ENCODE measurements around the gene CDYL.

CDYL gene

DNA sequence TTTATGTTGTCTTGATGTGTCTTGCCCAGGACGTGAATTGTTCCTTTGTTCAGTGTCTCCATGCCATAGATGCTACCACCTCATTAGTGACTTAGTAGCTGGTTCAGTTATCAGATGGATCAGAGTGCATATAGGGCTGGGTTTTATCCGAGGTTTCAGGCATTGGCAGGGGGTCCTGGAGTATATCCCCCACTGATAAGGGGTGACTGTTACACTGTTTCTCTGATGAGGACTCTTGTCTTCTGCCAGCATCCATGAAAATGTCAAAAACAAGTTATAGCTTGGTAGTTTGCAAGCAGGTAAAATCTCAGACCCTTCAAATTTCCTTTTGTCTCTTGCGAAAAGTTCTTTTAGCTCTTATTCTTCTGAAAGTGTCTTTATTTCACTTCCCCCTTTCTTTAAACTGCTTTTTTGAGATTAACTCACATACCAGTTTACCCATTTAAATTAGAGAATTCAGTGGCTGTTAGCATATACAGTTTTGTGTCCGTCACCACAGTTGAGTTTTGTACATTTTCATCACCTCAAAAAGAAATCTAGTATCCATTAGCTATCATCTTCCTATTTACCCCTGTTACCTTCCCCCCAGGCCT lies 109.2 kb downstream of the CDYL start:
- no peak for DNase-seq (ENCODE audit: low spot score)

DNA sequence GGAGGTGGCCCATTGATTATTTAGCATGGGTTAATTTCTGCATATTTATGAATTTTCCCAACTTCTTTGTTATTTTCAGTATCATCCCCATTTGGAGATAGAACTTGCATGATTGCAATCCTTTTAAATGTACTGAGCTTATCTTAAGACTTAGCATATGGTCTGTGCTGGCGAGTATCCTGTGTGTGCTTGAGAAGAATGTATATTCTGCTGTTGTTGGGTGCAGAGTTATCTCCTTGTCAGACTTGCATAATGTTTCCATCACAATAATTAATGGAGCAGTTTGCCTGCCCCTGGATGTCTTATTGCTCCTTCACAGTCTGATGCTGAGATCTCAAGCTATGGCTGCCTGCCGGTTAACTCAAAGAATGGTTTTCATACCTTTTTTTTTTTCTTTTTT lies 112.6 kb downstream of the CDYL start:
- DNase-seq (ENCODE audit: low spot score) = no peak

DNA sequence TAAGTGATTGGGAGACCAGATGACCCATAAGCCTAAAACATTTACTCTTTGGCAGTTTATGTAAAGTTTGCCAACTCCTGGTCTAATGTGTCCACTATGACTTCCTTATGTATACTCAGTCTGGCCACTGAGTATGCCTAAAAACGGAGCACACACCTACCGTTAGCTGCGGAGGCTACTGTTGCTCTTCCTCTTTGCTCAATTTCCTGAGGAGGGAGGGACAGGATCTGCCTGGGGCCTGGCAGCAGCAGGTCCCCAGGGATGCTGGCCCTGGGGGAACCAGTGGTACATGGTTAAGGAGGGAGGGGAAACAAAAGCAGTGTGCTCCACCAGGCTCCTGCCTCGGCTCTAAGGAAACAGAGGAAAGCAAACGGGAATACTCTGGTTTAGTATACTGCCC lies 113.5 kb downstream of the CDYL start:
- no peak for DNase-seq (ENCODE audit: low spot score)

DNA sequence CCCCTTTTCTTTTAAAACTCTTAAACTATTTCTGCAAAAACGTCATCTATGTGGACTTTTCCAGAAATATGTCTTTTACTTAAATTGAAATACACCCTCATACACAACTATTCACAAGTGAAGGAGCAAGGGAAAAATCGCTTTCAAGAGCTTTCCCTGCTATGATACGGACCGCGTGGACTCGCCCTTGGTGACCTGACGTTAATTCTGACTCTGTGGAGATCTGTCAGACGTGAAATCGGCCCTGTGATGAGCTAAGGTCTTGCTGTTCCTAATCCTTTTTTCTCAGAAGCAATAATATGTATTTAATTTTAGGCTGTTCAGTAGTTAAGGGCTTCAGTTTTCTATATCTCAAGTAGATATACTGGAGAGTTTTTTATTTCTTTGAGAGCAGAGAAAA lies 114.0 kb downstream of the CDYL start:
- no peak for DNase-seq (ENCODE audit: low spot score)

DNA sequence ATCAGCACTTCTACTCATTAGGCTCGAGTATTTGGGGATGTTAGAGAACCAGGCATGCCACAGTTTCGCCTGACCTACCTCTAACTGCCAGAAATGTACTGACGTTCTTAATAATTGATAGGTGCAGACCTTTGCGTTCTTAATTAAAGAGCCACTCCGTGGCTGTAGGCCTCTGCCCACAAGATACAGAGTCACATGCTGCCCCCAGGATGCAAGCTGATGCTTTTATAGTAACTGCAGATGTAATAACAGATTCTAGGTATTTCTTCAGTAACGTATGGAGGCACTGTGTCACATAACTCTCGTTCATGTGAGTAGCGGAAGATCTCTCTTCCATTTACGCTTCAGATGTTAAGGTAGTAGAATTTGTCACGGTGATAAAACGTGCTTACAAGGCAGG lies 114.4 kb downstream of the CDYL start:
- no peak for DNase-seq (ENCODE audit: low spot score)

DNA sequence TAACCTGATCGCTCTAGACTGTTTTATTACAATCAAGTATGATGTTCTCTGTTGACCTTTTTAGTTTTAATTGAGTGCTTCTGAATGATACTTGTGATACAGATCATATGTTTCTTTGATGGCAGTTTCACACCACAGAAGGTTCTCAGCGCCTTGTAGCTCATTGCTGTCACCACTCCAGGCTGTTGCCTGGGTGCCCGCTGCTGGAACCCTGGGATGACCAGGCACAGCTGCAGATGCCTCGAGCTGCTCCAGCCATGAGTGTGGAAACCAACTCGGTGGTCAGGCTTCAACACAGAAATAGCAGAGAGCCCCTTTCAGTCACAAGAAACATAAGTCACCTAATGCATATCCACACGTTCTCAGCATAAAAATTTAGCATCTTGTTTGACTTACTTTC lies 114.9 kb downstream of the CDYL start:
- no peak for DNase-seq (ENCODE audit: low spot score)

DNA sequence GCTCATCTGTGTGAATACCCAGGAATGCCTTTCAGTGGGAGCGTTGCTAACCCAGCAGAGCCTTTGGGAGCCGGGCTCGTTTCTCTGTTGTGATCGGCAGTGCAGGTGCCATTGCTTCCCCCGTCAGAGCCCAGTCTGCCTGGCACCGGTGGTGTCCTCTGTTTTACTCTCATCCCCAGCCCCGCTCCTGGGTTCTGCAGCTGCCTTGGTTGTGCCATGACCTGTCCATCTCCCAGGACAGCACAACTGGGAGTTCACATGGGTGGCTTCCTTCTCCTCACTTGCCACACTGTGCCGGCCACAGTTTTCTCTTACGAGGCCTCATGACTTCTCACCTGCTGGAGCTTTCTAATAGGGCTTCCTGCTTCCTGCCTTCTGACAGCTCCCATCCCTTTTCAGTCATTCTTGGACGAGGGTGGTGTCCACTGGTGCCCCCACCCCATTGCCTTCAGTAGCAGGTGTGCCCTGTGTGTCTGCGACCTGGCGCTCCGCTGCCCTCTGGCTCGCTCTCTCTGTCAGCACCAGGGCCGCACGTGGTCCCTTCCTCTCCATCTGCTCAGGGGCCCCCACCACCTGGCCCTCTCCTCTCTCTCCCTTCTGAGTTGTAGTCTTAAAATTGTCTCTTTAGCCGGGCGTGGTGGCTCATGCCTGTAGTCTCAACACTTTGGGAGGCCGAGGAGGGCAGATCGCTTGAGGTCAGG lies 116.7 kb downstream of the CDYL start:
- DNase-seq (ENCODE audit: low spot score) = no peak

DNA sequence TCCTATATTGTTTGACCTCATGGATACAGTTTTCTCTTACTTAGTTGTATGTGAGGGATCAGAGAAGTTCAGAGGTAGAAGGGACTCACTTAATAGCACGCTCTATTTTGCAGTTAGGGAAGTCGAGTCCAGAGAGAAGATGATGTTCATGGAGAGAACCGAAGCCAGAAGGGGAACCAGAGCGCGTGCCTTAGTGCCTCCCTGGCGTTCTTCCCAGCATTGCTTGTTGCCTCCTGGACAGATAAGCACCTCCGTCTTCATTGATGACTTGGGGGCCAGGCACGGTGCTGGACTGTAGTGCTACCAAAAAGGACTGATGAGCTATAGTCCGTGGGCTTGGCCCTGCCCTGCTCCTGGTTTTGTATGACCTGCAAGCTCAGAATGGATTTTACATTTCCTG lies 117.8 kb downstream of the CDYL start:
- no peak for DNase-seq (ENCODE audit: low spot score)

DNA sequence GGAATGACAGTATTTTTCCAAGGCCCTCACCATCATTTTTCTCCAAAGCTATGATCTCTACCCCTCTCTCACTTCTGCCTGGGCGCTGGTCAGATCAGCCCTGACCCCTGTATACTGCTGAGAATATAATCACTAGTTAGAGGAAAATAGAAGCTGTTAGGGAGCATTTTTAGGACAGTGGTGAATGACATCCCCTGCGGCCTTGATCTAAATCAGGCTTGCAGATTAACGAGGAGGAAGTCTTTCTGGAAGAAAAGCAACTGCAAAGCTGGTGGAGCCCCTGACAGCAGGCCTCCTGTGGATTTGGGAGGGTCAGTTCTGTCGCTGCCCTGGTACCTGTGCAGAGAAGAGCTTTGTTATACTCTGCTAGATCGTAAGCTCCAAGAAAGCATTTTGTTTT lies 119.8 kb downstream of the CDYL start:
- no peak for DNase-seq (ENCODE audit: low spot score)

DNA sequence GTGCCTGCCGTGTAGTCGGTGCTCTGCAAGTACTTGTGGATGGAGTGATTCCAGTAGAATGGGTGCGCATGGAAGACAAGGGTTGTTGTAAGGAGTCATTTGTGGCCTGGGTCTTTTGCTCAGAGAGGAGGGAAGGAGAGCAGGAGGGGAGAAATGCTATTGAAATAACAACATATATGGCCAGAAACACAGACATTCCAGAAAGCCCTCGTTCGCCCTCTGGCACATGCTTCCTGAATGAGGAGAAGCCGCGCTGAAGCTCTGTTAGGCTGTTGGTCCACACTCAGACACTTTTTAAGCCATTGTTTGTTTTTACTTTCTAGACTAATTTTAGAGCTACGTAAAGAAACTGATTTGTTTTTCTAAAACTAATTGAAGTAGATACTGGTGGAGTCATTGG lies 120.2 kb downstream of the CDYL start:
- no peak for DNase-seq (ENCODE audit: low spot score)

DNA sequence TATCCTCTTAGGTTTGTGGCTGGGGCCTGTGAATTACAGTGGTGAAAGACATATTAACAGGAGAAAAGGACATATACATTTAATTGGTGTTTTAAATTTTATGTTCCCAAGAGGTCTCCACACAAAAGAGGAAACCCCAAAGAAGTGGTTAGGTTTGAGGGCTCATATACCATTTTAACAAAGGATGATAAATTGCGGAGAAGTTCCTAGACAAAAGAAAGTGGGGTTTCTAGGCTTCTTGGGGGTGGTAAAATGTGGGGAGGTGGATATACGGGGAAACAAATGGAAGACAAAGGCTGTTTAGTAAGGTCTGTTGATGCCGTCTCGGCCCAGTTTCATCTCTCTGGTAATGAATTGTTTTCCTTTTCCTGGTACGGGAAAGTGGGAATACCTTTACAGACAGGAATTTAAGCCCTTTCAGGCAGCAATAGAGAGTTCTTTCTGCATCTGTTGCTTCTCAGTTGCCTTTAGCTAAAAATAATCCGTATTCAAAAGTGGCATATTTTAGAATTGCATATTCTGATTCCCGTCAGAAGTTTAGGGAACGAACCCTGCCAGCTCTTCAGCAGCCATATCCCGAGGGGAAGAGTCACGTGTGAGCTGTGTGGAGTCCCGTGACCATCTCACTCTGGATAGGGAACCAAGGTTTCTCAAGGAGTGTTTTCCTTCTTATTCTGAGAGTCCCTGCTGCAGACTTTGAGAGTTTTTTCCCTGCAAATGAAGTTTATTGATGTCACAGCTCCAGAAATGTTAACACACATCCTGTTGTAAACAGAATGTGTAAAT lies 123.2 kb downstream of the CDYL start:
- DNase-seq (ENCODE audit: low spot score) = no peak

DNA sequence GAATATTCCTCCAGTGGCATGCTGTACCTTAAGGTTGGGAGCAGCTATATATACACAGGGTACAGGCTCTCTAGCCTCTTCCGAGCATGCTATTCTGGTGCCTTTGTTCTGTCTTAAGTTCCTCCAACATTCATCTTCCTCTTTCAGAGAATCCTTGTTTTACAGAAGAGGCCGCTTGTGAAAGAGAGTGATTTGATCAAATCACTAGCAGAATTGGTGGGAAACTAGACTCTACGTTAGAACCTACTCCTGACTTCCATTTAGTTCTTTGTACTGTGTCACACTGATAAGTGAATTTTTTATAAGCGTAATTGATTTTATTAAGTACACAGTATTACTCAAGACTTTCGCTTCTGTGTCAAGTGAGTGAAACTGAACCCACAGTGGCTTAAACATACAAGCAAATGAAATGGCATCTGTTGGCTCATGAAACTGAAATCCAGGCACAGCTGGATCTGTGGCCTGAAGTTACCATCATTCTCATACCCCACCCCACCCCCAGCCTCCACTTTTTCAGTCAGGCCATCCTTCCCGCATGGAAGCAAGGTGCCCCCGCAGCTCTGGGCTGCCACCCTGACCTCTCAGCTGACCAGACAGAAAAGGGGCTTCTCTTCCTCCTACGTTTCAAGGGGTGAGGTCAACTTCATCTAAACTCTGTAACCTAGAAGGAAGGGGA lies 125.3 kb downstream of the CDYL start:
- no peak for DNase-seq (ENCODE audit: low spot score)

DNA sequence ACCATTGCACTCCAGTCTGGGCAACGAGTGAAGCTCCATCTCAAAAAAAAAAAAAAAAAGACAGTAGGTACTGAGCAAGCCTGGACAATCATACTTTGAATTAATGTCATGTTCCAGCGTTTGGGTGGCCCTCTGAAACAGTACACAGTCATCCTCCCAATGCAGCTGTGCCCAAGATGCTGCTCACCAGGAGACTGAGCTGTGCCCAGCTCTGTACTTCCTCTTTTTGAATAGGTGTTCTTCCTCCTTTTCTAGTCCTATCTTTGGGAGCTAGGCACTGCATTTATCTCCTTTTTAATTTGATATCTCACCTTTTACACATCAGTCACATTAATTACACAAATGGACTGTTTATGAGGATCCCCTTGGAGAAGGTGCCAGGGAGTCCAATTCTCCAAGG lies 126.2 kb downstream of the CDYL start:
- no peak for DNase-seq (ENCODE audit: low spot score)

DNA sequence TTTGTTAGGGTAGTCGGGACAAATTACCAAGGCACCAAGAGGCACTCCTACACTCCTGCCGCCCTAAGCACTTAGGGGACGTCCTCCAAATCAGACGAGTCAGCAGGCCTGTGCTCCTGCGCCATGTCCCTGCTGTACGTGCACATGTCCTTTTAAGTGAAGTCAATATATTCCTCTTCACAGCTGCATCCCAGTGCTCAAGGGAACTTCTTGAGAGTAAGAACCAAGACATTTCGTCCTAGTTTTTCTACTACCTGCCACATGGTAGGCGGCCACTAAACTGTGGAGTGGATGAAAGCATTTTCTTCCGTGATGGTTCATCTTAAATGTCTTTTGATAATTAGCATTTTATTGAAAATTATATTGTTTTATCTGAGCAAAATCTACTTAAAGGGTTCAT lies 126.9 kb downstream of the CDYL start:
- DNase-seq (ENCODE audit: low spot score) = no peak

DNA sequence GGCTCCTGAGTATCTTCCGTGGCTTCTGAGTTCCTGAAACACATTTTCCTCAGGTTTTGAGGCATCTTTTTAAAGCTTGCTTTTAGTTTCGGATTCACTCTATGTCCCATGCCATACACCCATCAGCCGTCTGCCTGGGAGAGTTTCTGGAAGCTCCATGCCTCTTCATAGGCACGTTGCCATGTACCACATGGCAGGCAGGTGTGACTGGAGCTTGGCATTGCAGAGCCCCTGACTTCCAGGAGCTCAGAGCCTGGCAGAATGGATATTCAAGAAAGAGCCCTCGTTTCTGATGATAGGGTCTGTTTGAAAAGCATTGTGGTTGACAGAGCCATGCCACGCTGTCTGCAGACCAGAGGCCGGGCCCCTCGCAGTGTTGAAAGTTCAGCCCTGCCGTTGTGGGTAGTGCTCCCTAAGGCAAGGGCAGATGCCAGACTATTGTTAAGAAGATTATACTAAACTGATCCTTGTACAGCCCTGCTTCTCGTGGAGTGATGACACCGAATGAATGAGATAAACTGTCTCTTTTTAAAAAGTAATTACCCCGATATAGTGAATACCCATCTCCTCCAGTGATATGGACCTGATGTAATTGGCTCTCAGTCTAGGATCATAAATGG lies 127.7 kb downstream of the CDYL start:
- DNase-seq (ENCODE audit: low spot score) = no peak

DNA sequence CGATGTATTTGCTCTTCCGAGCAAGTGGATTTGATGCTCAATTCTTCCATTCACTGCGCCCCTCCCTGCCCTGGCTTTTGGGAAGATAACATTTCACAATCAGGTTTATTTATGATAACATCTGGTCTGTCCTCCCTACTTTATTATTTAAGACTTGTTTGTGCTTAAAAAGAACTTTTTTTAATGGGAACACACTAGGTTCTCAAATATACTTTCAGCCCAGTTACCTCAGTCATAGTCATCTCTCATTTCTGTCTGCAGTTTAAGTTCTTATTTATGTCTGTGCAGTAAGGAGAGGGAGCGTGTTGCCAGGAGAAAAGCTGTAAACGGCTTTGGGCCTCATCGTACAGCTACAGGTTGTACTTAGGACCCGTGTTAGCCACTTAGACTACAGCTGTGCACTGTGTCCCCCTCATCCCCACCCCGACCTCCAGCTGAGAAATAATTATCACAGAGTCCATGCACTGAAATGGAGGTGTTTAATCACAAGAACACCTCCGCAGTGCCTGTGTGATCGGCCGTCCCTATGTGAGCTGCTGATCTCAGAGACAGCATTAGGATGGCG lies 128.3 kb downstream of the CDYL start:
- DNase-seq (ENCODE audit: low spot score) = no peak

DNA sequence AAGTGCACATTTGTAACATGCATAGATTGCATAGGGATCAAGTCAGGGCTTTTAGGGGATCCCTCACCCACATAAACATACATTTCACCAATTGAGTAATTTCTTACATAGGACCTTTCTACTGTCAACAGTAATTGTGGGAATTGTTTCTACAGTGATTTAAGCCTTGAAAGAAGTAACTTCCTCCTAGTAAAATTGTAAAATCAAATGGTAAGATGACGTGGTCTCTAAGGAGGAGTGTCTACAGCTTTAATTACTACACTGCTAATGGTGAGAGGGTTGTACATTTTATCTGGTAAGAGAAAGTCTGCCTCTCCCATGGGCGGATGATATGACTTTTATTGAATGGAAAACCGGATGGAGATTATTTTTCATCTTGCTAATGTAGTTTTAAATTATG lies 129.6 kb downstream of the CDYL start:
- DNase-seq (ENCODE audit: low spot score) = no peak

DNA sequence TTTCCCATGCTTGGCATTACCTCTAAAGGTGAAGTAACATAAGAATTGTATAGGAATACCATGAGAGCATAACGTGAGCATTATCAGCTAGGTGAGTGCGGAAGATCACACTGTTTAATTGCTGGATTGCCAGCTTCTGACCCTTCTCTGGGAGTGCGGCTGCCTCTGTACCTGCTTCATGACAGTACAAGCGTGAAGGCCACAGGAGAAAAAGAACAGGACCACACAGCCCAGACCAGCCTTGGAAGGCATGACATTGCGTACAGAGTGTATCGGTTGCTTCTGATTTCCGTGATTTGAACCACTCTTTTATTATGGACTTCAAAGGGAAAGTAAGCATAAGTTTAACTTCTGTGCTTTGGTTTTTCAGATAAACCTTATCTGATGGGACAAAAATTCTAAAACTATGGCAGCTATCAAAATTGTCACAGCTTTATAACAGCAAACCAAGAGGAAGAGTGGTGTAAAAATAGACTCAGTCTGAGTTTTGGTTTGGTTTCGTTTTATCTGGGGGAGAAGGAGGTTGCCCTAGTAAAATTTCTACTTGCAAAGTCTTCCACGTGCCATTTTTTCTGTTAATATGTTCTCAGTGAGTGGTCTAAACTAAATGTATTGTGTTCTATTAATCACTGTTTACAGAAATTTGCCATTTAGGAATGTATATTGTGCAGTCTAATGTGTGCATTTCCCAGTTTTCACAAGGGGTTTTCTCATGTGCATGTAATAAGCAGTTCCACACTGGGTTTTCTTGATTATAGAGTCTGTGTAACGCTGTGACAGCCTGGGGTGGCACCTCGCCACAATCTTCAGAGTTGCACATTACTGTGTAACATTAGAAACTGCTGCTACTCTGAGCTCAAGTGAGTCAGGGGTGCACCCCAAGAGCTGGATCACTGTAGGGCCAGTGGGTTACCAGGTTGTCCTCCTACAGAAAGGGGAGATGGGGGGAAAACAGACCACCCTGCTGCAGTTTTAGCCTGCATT lies 130.4 kb downstream of the CDYL start:
- no peak for DNase-seq (ENCODE audit: low spot score)

DNA sequence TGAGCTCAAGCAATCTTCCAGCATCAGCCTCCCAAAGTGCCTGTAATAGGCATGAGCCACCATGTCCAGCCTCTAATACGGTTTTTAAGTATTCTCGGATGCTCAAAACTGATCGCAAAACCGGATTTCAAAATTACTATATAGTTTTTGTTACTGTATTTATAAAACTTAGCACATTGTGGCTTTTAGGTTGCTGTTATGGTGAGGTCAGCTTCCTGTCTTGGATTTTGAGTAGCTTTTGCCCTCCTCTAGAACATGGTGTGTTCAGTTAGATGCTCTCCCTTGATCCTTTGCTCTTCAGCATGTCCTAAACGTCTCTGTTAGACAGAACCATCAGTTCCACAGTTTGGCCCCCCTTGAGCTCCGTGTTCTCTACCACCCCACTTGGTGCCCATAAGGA lies 131.4 kb downstream of the CDYL start:
- no peak for DNase-seq (ENCODE audit: low spot score)

DNA sequence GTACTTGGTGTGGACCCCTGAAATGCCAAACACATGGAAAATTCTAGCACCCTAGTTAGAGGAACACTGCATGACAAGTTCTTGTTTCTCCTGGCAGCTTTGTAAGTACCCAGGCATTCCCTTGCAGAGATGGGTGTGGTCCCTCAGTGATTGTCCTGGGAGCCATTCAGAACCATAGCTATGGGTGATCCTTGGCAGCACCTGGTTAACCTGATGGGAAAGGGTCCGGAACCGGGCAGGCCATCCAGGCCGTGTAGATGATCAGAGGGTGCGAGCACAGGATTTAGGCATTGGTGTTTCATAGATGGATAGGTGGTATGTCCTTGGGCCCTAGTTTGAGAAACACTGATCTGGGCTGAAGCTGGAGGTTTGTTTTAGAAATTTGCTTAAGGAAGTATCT lies 131.9 kb downstream of the CDYL start:
- no peak for DNase-seq (ENCODE audit: low spot score)
